HG03066 (cell line): ENCODE measurements around the gene PCDHGB4.
"Not testable (repeated sequence)": the region's sequence is repeated elsewhere in the genome, so short reads cannot be mapped to it uniquely, and the experiment has no call there.

Source experiments
- ATAC-seq: cut with Tn5 transposase; IDR thresholded peaks from one replicate; pipeline ENCODE4 v1.9.1; 2021; ENCODE audit warnings: low read depth; ENCODE audit not compliant: unreplicated experiment

Gene PCDHGB4

DNA sequence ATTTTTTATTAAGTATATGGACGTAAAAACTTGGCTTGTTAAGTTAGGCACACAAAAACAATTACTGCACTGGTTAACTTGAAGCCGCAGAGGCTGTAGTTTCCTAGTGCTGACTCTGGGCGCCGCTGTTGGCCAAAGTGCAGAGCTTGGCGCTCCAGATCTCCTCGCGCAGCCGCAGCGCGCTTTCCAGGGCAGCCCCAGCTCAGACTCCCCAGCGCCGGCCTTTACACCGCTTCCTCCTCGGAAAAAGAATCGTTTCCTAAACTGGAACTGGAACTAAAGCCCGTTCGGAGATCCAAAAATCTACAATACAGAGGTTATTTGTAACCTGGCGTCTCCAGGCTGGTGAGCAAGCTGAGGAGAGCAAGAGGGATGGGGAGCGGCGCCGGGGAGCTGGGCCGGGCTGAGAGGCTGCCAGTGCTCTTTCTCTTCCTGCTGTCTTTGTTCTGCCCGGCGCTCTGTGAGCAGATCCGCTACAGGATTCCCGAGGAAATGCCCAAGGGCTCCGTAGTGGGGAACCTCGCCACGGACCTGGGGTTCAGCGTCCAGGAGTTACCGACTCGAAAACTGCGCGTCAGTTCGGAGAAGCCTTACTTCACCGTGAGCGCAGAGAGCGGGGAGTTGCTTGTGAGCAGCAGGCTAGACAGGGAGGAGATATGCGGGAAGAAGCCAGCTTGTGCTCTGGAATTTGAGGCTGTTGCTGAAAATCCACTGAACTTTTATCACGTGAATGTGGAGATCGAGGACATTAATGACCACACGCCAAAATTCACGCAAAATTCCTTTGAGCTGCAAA lies 10.5 kb downstream of the PCDHGB4 start, which contains the start of gene PCDHGB5:
TSS of gene PCDHGB5 (plus strand) at position 192 of the 796 bp plus-strand sequence. CDS start at position 373, 181 bp downstream.
- ATAC-seq: peak; percentile 72

DNA sequence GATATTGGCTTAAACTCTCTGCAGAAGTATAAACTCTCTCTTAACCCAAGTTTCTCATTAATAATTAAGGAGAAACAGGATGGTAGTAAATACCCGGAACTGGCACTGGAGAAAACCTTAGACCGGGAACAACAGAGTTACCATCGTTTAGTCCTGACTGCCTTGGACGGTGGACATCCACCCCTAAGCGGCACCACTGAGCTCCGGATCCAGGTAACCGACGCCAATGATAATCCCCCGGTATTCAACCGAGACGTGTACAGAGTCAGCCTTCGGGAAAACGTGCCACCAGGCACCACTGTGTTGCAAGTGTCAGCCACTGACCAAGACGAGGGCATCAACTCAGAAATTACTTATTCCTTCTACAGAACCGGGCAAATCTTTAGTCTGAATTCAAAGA lies 11.1 kb downstream of the PCDHGB4 start:
- ATAC-seq: no peak

DNA sequence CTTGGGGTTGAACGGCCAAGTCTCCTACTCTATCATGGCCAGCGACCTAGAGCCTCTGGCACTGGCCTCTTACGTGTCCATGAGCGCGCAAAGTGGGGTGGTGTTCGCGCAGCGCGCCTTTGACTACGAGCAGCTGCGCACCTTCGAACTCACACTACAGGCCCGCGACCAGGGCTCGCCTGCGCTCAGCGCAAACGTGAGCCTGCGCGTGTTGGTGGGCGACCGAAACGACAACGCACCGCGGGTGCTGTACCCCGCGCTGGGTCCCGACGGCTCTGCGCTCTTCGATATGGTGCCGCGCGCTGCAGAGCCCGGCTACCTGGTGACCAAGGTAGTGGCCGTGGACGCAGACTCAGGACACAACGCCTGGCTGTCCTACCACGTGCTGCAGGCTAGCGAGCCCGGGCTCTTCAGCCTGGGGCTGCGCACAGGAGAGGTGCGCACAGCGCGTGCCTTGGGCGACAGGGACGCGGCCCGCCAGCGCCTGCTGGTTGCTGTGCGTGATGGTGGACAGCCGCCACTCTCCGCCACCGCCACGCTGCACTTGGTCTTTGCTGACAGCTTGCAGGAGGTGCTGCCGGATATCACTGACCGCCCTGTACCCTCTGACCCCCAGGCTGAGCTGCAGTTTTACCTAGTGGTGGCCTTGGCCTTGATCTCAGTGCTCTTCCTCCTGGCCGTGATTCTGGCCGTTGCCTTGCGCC lies 12.2 kb downstream of the PCDHGB4 start:
- no peak for ATAC-seq

DNA sequence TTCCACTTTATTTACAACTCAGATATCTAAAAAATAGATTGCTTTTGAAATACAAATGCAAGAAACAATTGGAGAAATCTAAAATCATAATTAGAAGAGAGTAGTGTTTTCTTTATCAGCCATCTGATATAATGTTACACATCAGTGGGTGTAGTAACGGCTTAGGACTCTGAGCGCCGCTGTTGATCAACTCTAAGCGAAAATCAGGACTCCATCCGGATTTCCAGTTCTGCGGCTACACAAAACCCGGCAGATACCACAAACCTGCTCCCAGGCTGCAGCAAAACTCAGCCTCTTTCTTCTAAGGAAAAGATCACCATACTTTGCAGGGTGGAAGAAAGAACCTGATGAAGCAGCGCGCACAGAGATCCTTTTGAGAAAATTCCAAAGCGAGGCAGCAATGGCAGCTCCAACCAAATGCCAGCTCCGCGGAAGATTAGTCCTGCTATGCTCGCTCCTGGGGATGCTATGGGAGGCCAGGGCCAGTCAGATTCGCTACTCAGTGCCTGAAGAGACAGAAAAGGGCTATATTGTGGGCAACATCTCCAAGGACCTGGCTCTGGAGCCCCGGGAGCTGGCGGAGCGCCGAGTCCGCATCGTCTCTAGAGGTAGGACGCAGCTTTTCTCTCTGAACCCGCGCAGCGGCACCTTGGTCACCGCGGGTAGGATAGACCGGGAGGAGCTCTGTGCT lies 15.2 kb downstream of the PCDHGB4 start, which contains the start of gene PCDHGA9:
TSS of gene PCDHGA9 (plus strand) at position 226 of the 691 bp plus-strand sequence. CDS start at position 401, 175 bp downstream.
- no peak for ATAC-seq

DNA sequence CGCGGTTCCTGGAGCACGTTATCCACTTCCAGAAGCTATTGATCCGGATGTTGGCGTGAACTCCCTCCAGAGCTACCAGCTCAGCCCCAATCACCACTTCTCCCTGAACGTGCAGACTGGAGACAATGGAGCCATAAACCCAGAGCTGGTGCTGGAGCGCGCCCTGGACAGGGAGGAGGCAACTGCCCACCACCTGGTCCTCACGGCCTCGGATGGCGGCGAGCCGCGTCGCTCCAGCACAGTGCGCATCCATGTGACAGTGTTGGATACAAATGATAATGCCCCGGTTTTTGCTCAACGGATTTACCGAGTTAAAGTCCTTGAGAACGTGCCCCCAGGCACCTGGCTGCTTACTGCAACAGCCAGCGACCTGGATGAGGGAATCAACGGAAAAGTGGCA lies 15.9 kb downstream of the PCDHGB4 start:
- ATAC-seq: no peak

DNA sequence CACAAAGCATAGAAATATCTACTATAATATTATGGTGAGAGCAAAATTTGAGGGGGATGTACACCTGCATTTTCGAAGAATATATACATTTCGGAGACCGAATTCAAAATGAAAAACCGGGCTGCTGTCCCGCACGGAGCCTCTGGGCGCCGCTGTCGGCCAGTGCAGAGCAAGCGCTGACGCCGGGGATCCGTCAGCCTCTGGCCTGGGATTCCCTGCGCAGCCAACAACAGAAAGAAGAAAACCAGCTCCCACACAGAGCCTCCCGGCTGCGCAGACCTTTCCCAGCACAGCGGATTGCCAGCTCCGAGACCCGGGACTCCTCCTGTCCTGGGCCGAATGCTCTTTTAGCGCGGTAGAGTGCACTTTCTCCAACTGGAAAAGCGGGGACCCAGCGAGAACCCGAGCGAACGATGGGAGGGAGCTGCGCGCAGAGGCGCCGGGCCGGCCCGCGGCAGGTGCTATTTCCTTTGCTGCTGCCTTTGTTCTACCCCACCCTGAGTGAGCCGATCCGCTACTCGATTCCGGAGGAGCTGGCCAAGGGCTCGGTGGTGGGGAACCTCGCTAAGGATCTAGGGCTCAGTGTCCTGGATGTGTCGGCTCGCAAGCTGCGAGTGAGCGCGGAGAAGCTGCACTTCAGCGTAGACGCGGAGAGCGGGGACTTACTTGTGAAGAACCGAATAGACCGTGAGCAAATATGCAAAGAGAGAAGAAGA lies 20.4 kb downstream of the PCDHGB4 start, which contains the start of gene PCDHGB6:
TSS of gene PCDHGB6 (plus strand) at position 232 of the 716 bp plus-strand sequence. CDS start at position 414, 182 bp downstream.
- not testable (repeated sequence) for ATAC-seq

DNA sequence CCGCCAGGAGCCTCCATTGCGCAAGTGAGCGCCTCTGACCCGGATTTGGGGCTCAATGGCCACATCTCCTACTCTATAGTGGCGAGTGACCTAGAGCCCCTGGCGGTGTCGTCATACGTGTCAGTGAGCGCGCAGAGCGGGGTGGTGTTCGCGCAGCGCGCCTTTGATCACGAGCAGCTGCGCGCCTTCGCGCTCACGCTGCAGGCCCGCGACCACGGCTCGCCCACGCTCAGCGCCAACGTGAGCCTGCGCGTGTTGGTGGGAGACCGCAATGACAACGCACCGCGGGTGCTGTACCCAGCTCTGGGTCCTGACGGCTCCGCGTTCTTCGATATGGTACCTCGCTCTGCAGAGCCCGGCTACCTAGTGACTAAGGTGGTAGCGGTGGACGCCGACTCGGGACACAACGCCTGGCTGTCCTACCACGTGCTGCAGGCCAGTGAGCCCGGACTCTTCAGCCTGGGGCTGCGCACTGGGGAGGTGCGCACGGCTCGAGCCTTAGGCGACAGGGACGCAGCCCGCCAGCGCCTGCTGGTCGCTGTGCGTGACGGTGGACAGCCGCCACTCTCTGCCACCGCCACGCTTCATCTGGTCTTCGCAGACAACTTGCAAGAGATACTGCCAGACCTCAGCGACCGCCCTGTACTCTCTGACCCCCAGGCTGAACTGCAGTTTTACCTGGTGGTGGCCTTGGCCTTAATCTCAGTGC lies 22.3 kb downstream of the PCDHGB4 start:
- ATAC-seq: no peak

DNA sequence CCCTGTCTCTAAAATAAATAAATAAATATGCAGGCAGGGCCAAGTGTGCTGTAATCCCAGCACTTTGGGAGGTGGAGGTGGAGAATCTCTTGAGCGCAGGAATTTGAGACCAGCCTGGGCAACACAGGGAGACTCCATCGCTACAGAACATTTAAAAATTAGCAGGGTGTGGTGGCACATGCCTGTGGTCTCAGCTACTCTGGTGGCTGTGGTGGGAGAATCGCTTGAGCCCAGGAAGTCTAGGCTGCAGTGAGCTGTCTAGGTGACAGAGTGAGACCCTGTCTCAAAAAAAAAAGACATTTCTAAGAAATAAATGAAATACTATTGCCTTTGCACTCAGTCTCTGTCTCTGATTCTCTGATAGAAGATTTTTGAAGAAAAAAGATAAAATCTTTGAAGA lies 24.1 kb downstream of the PCDHGB4 start:
- ATAC-seq: no peak

DNA sequence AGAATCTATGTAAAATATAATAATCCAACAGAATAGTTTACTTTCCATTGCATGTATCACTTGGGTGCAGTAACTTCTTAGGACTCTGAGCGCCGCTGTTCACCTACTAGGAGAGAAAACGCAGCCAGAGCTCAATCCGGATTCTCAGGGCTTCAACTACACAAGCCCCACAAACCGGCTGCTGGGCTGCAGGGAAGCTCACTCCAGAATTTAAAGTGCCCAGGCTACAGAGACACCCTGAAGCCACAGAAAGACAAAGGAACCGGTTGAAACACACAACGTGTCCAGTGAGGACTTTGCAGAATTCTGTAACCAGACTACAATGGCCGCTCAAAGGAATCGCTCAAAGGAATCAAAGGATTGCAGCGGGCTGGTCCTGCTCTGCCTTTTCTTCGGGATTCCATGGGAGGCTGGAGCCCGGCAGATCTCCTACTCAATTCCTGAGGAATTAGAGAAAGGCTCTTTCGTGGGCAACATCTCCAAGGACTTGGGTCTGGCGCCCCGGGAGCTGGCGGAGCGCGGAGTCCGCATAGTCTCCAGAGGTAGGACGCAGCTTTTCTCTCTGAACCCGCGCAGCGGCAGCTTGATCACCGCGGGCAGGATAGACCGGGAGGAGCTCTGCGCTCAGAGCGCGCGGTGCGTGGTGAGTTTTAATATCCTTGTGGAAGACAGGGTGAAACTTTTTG lies 25.5 kb downstream of the PCDHGB4 start, which contains the start of gene PCDHGA10:
TSS of gene PCDHGA10 (plus strand) at position 134 of the 686 bp plus-strand sequence. CDS start at position 323, 189 bp downstream.
- peak; percentile 82 for ATAC-seq

DNA sequence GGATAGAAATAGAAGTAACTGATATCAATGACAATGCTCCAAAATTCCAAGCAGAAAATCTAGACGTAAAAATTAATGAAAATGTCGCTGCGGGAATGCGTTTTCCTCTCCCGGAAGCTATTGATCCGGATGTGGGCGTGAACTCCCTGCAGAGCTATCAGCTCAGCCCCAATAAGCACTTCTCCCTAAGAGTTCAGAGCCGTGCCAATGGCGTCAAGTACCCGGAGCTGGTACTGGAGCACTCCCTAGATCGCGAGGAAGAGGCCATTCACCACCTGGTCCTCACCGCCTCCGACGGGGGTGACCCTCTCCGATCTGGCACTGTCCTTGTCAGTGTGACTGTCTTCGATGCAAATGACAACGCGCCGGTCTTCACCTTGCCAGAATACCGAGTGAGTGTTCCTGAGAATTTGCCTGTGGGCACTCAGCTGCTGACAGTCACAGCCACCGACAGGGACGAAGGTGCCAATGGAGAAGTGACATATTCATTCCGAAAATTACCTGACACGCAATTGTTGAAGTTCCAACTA lies 26.1 kb downstream of the PCDHGB4 start:
- ATAC-seq: no peak

DNA sequence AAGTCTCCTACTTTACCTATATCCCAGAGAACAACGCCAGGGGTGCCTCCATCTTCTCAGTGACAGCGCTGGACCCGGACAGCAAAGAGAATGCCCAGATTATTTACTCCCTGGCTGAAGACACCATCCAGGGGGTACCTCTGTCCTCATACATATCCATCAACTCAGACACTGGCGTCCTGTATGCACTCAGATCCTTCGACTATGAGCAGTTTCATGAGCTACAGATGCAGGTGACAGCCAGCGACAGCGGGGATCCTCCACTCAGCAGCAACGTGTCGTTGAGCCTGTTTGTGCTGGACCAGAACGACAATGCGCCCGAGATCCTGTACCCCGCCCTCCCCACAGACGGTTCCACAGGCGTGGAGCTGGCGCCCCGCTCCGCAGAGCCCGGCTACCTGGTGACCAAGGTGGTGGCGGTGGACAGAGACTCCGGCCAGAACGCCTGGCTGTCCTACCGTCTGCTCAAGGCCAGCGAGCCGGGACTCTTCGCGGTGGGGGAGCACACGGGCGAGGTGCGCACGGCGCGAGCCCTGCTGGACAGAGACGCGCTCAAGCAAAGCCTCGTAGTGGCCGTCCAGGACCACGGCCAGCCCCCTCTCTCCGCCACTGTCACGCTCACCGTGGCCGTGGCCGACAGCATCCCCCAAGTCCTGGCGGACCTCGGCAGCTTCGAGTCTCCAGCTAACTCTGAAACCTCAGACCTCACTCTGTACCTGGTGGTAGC lies 27.2 kb downstream of the PCDHGB4 start:
- not testable (repeated sequence) for ATAC-seq

DNA sequence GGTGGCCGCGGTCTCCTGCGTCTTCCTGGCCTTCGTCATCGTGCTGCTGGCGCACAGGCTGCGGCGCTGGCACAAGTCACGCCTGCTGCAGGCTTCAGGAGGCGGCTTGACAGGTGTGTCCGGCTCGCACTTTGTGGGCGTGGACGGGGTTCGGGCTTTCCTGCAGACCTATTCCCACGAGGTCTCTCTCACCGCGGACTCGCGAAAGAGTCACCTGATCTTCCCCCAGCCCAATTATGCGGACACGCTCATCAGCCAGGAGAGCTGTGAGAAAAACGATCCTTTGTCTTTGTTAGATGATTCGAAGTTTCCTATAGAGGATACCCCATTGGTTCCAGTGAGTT lies 27.7 kb downstream of the PCDHGB4 start:
- ATAC-seq: not testable (repeated sequence)

DNA sequence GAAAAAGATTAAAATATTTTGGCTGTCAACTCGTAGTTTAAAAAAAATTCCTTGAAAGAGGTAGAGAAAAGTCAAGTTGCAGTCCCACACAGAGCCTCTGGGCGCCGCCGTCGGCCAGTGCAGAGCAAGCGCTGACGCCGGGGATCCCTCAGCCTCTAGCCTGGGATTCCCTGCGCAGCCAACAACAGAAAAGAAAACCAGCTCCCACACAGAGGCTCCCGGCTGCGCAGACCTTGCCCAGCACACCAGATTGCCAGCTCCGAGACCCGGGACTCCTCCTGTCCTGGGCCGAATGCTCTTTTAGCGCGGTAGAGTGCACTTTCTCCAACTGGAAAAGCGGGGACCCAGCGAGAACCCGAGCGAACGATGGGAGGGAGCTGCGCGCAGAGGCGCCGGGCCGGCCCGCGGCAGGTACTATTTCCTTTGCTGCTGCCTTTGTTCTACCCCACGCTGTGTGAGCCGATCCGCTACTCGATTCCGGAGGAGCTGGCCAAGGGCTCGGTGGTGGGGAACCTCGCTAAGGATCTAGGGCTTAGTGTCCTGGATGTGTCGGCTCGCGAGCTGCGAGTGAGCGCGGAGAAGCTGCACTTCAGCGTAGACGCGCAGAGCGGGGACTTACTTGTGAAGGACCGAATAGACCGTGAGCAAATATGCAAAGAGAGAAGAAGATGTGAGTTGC lies 30.1 kb downstream of the PCDHGB4 start, which contains the start of gene PCDHGB7:
TSS of gene PCDHGB7 (plus strand) at position 184 of the 679 bp plus-strand sequence. CDS start at position 367, 183 bp downstream.
- ATAC-seq: peak; percentile 43

DNA sequence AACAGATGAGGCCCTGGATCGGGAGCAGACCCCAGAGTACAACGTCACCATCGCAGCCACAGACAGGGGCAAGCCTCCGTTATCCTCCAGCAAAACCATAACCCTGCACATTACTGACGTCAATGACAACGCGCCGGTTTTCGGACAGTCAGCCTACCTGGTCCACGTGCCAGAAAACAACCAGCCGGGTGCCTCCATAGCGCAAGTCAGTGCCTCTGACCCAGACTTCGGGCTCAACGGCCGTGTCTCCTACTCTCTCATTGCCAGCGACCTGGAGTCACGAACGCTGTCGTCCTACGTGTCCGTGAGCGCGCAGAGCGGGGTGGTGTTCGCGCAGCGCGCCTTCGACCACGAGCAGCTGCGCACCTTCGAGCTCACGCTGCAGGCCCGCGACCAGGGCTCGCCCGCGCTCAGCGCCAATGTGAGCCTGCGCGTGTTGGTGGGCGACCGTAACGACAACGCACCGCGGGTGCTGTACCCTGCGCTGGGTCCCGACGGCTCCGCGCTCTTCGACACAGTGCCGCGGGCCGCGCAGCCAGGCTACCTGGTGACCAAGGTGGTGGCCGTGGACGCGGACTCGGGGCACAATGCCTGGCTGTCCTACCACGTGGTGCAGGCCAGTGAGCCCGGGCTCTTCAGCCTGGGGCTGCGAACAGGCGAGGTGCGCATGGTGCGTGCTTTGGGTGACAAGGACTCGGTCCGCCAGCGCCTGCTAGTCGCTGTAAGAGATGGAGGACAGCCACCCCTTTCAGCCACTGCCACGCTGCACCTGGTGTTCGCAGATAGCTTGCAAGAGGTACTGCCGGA lies 31.8 kb downstream of the PCDHGB4 start:
- no peak for ATAC-seq

DNA sequence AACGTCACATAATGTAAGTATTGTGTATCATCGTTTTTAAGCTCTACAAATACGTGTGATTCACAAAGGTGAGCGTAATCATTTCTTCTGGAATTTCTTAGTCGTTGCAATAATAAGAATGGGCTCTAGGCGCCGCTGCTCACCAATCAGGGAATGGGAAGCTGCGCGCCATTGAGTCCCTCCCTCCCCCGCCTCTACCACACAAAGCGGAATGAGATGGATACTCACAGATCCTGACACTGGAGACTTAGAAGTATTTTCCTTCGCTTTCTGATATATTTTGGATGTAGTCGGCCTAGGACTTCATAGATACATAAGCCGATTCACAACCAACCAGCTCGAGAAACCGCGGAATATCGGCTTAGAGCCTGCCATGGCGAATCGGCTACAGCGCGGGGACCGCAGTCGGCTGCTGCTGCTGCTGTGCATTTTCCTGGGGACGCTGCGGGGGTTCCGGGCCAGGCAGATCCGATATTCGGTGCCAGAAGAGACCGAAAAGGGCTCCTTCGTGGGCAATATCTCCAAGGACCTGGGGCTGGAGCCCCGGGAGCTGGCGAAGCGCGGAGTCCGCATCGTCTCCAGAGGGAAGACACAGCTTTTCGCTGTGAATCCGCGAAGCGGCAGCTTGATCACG lies 33.5 kb downstream of the PCDHGB4 start, which contains the start of gene PCDHGA11:
TSS of gene PCDHGA11 (plus strand) at position 197 of the 634 bp plus-strand sequence. CDS start at position 374, 177 bp downstream.
- no peak for ATAC-seq

DNA sequence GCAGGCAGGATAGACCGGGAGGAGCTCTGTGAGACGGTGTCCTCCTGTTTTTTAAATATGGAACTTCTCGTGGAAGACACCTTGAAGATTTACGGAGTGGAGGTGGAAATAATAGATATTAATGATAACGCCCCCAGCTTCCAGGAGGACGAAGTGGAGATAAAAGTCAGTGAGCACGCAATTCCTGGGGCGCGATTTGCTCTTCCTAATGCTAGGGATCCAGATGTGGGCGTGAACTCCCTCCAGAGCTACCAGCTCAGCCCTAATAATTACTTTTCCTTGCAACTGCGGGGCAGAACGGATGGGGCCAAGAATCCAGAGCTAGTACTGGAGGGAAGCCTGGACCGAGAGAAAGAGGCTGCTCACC lies 34.0 kb downstream of the PCDHGB4 start:
- no peak for ATAC-seq
